Measurements from ENCODE around the gene GRN.
"Not testable (repeated sequence)": the region's sequence is repeated elsewhere in the genome, so short reads cannot be mapped to it uniquely, and the experiment has no call there.

DNA sequence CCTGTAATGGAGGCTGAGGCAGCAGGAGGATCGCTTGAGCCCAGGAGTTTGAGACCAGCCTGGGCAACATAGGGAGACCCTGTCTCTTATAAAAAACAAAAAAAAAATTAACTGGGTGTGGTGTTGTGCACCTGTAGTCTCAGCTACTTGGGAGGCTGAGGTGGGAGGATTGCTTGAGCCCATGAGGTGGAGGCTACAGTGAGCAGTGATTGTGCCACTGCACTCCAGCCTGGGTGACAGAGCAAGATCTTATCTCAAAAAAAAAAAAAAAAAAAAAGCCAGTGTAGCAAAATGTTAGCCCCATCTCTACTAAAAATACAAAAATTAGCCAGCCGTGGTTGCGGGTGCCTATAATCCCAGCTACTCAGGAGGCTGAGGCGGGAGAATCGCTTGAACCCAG, 14.8 kb upstream of the GRN start:
- TF ChIP-seq, protein P1, sequence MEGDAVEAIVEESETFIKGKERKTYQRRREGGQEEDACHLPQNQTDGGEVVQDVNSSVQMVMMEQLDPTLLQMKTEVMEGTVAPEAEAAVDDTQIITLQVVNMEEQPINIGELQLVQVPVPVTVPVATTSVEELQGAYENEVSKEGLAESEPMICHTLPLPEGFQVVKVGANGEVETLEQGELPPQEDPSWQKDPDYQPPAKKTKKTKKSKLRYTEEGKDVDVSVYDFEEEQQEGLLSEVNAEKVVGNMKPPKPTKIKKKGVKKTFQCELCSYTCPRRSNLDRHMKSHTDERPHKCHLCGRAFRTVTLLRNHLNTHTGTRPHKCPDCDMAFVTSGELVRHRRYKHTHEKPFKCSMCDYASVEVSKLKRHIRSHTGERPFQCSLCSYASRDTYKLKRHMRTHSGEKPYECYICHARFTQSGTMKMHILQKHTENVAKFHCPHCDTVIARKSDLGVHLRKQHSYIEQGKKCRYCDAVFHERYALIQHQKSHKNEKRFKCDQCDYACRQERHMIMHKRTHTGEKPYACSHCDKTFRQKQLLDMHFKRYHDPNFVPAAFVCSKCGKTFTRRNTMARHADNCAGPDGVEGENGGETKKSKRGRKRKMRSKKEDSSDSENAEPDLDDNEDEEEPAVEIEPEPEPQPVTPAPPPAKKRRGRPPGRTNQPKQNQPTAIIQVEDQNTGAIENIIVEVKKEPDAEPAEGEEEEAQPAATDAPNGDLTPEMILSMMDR (IDR thresholded peaks at IDR 0.05; ENCODE audit: borderline replicate concordance, extremely low read depth, low read length, poor library complexity, severe bottlenecking): not testable (repeated sequence)
- not testable (repeated sequence) for TF ChIP-seq EZH2 (IDR thresholded peaks at IDR 0.05; ENCODE audit: borderline replicate concordance, low read depth, low read length, severe bottlenecking)
